Activated CD4-positive, alpha-beta T cell treated with anti-CD3 and anti-CD28 coated beads for 24 hours (primary cell): ENCODE data around the gene TBXAS1.

Experiments
- DNase-seq, 2 donors: peaks; one replicate each; pipeline ENCODE4 v3.0.0-alpha.2; 2020; ENCODE audit warnings: low read depth in 2 of 2

The TBXAS1 gene

GRCh38 chr7:139976838-139977656 lies 148.0 kb downstream of the TBXAS1 start:
- no peak for DNase-seq

DNA sequence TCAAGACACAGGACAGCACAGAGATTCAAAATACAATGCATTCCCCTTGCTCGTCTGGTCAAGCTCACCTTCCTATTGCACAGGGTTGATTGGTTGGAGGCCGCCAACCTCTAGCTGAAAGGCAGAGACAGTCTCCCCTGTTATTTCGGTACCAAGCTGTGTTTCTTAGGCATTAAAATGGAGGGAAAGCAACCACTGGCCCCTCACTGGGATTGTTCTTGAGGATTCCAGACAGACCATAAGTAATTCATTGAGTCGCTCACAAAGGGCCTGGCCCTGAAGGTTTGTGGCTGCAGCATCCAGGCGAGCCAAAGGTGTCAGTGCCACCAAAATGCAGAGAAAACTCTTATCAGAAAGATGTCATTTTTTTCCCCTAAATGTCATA lies 152.4 kb downstream of the TBXAS1 start:
- no peak for DNase-seq

GRCh38 chr7:139982927-139983920 lies 154.2 kb downstream of the TBXAS1 start:
- DNase-seq, result no peak

GRCh38 chr7:139984642-139985539 lies 155.8 kb downstream of the TBXAS1 start:
- DNase-seq, result no peak

GRCh38 chr7:139985811-139986210 lies 156.7 kb downstream of the TBXAS1 start:
- no peak for DNase-seq

DNA sequence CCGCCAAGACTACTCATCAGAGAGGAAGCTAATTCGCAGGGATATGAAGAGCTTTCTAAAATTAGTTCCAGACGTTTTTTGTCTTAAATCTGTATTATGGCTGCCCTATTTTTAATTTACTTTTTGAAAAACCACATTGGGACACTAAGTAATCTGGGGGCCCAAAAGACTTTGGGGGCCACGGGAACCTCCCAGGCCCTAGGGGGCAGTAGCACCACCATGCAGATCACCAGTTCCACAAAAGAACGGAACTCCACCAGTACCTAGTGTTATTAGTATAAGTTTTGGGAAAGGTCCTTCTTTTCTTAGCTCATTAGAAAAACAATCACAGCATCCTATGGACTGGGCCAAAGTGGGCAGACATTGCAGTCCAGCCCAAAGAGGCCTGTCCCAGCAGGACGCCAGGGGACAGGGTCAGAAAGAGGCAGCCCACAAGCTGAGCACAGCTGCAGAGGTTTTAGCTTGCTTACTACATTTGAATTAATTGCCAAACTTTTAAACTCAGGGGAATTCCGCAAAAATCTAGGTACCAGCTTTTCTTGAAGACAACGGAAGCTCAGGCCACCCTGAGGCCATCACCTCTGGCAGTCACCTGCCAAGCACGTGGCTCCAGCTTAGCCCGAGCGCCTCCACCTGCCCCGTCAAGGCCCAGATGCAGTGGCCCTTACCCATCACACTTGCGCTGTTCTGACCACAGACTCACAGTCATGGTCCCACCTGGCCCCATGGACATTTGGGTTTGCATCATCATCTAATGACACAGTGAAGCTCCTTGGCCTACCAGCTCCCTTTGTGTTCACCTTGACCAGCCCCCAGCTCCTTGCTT lies 158.8 kb downstream of the TBXAS1 start:
- DNase-seq, result no peak

DNA sequence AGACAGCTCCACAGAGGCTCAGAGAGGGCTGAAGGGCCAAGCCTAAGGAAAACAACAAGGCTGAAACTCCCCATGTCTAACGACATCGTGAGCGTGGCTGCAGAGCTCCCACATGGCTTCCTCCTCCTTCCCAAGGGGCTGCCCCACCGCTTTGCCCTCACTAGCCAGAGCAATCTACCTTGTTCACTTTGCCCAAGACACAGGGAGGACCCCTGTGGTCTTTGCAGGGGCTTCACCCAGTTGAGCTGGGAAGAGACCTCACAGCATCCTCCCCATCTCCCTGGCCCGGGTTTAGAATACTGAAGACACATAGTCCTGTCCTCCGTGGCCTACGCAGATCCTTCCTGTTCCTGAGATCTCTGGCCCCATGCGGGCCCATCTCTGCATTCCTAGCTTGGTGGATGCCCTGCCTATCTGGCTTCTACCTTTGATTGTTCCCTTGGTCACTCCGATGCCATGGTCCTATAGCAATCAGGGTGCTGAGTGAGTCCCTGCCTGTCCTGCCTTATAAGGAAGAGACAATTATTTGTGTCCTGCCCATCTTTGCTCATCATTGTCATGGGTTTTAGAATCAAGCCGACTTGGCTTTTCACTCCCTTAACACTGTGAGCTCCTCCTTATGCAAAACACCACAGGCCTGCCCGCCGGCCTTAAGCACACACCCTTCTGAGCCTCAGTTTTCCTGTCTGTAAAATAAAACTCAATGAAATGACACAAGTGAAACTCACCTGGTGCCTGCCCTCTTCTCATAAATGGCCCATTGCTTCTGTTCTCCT lies 160.5 kb downstream of the TBXAS1 start:
- DNase-seq, result no peak

DNA sequence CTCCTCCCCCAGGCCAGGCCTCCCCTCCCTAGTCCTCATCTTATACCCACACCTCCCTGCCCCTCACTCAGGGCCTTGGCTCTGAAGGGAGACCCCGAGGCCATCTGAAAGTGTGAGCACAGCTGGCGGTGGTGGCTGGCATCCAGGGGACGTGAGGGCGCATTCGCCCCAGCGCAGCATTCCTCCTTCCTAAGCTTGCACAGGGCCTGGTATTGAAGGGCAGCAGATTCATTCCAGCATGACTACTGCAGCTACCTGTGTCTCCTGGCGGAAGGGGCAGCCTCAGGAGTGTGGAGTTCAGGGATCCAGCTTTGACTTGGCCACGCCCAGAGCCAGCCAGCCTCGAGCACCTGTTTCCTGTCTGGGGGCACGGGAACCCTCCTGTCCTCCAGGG lies 161.1 kb downstream of the TBXAS1 start:
- DNase-seq, result no peak

DNA sequence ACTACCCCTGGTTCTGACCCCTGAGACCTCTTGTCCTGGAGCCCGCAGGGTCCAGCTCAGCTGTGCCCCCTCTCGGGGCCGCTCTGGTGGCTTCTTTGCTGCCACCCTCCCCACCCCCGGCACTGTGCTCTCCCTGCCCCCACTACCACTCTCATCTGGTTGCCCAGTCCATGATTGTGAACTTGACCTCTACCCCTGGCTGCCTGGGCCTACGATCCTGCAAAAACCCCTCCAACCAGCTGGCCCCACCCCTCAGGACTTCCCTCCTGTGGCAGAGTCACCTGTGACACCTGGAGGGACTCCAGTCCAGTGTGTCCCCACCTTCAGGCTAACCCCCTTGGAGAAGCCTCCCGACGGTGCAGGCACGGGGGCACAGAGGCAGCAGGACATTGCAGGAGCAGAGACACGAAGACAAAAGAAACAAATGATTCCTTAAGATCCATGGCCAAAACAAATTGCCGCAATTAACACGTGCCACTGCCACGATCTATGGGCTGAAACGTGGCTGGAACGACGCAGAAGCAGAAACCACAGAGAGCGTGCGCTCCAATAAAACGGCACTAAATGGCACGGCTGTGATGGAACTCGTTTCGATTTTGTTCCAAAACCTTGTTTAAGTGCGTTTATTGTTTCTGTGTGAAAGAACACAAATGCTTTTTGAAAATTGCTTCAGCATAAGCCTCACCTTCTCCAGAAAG lies 161.7 kb downstream of the TBXAS1 start:
- DNase-seq, result no peak

DNA sequence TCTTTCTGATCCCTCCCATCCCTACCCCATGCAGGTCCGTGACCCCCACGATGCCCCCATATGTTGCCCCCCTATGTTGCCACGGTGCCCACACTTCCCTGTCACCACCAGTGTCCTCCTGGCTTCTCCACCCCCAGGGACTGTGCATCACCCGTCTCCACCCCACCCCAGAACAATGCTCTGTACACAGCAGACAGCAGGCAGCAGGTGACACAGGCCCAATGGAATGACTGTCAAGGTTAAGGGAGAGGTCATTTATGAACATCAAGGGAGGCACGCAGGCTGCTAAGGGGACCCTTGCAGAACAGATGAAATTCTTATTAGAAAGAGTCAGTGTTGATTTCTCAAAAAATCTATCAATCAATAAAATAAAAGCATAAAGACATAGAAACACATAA lies 162.2 kb downstream of the TBXAS1 start:
- DNase-seq, result no peak

- DNase-seq, result no peak
Measured at GRCh38 chr7:139991911-139992310, 162.8 kb downstream of the TBXAS1 start.

GRCh38 chr7:139992353-139993044 lies 163.4 kb downstream of the TBXAS1 start:
- no peak for DNase-seq

GRCh38 chr7:139993169-139993568 lies 164.1 kb downstream of the TBXAS1 start:
- DNase-seq, result no peak

DNA sequence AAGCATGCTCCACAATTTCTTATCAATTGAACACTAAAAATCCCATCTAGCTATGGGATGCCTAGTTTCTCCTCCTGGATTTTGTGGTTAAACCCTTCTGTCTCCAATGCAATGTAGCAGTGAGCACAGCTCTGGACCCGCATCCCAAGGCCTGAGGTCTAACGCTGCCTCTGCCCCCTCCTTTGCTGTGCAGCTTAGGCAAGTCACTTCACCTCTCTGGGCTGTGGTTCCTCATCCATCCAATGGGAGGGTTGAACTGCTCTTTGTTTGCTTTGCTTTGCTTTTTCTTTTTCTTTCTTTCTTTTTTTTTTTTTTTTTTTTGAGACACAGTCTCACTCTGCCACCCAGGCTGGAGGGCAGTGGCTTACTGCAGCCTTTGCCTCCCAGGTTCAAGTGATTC lies 164.5 kb downstream of the TBXAS1 start:
- DNase-seq, result no peak

DNA sequence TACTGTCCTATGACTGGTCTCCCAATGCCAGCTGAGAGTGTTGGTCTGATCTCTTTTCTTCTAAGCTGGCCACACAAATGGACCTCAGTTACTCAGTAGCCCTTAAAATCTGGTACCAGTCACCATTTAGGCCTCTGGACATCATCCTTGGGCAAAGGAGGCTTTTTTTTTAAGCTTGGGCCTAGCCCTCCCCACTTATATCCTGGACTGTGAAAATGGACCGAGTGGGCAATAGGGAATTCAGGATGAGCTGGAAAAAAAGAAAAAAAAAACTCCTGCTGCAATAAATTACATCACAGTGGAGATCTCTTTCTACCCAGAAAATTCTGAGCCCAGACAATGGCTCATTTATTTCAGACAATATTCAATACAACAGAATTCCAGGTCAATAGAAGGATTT lies 165.3 kb downstream of the TBXAS1 start:
- DNase-seq, result no peak

DNA sequence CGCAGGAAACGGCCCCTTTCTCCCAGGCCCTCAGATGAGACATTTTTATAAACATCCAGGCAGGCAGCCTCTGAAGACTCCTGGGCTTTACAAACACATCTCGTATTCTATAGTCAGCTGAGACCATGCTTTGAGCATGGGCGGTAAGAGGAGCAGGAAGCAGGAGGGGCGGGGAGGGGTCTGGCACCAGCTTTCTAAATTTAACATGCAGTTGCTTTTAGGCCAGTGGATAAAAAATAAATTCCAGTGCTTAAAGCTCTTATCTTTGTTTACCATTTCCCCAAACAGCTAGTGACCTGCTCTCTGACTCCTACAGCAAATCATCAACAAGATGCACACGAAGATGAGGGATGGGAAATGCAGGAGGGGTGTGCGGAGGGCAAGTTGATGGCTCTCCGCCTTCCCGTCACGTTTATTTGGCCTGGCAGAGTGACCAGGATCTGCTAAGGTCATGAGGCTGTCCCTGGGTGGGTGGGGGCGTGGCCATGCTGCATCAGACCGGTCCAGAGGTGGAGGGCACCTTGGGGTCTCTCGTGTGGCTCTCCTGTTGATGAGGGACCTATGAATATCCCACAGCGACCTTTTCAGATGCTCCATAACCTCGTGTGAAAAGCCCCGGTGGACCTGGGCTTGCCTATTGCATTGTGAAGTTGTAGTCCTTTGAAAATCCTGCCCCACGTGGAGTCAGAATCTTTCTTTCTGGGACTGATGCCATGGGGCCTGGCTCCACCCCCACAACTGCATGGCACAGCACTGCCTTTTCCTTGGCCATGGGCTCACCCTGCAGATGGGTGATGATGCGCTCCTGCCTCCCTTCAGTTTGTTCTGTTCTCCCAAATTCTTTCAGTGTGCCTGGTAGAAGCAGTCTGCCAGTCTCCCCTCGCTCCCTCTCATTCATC lies 166.2 kb downstream of the TBXAS1 start:
- no peak for DNase-seq

- no peak for DNase-seq
Measured at GRCh38 chr7:139998572-139998971, 169.5 kb downstream of the TBXAS1 start.

GRCh38 chr7:139999516-139999915 lies 170.5 kb downstream of the TBXAS1 start:
- DNase-seq, result no peak
